H1 (cell line): ENCODE measurements around the gene PRICKLE3. TPM values are rescaled to one million over a fixed set of nuclear protein-coding genes. Genes with fewer than 3 reads are reported as not detected.

Experiments used
- HDAC2 ChIP-seq, 2 experiments: fragments of 300-600 bp in 1 of 2; sonication (generic) in 1 of 2; IDR thresholded peaks; 2 replicates each; pipeline ENCODE4 v1.6.1; 2011 to 2012; ENCODE audit warnings: low read depth in 2 of 2, low read length in 2 of 2, mild to moderate bottlenecking in 2 of 2, moderate library complexity in 2 of 2, borderline replicate concordance in 1 of 2, inconsistent platforms in 1 of 2
- KDM1A ChIP-seq: fragments of 200-600, 300-600 bp; sonication (generic); IDR thresholded peaks from 2 replicates; pipeline ENCODE4 v1.7.1; 2016; ENCODE audit warnings: mild to moderate bottlenecking, low read length, borderline replicate concordance
- SIX5 ChIP-seq: IDR thresholded peaks from 2 replicates; pipeline ENCODE4 v1.6.1; 2011; ENCODE audit warnings: mild to moderate bottlenecking, low read depth, low read length
- polyA plus RNA-seq, 7 experiments: library from polyadenylated mRNA; depleted of rRNA in 3 of 7; stranded (reverse) in 5 of 7; unstranded in 2 of 7; fragments of >200 nt in 5 of 7; fragments of 200-250 nt in 2 of 7; gene quantifications; 1 replicate in 5 of 7; 2 replicates in 1 of 7; 4 replicates in 1 of 7; pipeline versions ENCODE4 v1.2.1 to v1.2.3, GENCODE V29; 2011 to 2013; ENCODE audit warnings: missing spikeins in 2 of 7, mixed read lengths in 2 of 7
- total RNA-seq: library from RNA; stranded (reverse); fragmentation: NEBNext Ultra II Directional; extraction: Animal tissue kit (Norgen Biotek cat#: 25700); gene quantifications from 2 replicates; pipeline ENCODE4 v1.2.1, GENCODE V29; 2021

PRICKLE3 gene
- total and polyA plus RNA-seq, 2 of the 8 experiments (the other 6 are each of a cell fraction or from before 2014, with no cell fraction given): 9.1 to 10.6 TPM

GRCh38 chrX:49230500-49231232 lies 44.5 kb upstream of the PRICKLE3 start (continued):
- no peak for TF ChIP-seq HDAC2 (IDR thresholded peaks at IDR 0.05; ENCODE audit: borderline replicate concordance in 1 of 2, low read depth in 2 of 2, low read length in 2 of 2)
- no peak for TF ChIP-seq SIX5
- TF ChIP-seq KDM1A: no peak
